DMS53 treated with DMSO at 0.1 percent for 48 hours (cell line): ENCODE data around the gene CCDC174.
"Not testable (repeated sequence)": the region's sequence is repeated elsewhere in the genome, so short reads cannot be mapped to it uniquely, and the experiment has no call there.

ENCODE experiments used
- DNase-seq: peaks from one replicate; lab custom pipeline; 2025; ENCODE audit not compliant: unreplicated experiment; lab: John Stamatoyannopoulos, UW

The CCDC174 gene

GRCh38 chr3:14650193-14650592, 1.4 kb upstream of the CCDC174 start:
- DNase-seq: no peak

GRCh38 chr3:14652360-14652907, 872 bp downstream of the CCDC174 start:
- not testable (repeated sequence) for DNase-seq

- DNase-seq: no peak
Measured at GRCh38 chr3:14657579-14657978, 6.0 kb downstream of the CCDC174 start.

- no peak for DNase-seq
Measured at GRCh38 chr3:14658978-14659377, 7.4 kb downstream of the CCDC174 start.

- no peak for DNase-seq
Measured at GRCh38 chr3:14660942-14661341, 9.4 kb downstream of the CCDC174 start.

GRCh38 chr3:14663396-14664135, 12.0 kb downstream of the CCDC174 start:
- DNase-seq: no peak

GRCh38 chr3:14664170-14664569, 12.6 kb downstream of the CCDC174 start:
- DNase-seq: no peak

GRCh38 chr3:14672588-14672987, 21.0 kb downstream of the CCDC174 start:
- no peak for DNase-seq

GRCh38 chr3:14674841-14675240, 23.3 kb downstream of the CCDC174 start, which contains the start of gene C3orf20:
Gene C3orf20 (plus strand): TSS chr3:14675141. CDS start chr3:14682714, 7,573 bp downstream.
- DNase-seq: no peak

- no peak for DNase-seq
Measured at GRCh38 chr3:14676881-14677280, 25.3 kb downstream of the CCDC174 start.

GRCh38 chr3:14678015-14678503, 26.5 kb downstream of the CCDC174 start:
- no peak for DNase-seq

- DNase-seq: no peak
Measured at GRCh38 chr3:14680115-14680514, 28.6 kb downstream of the CCDC174 start.

- no peak for DNase-seq
Measured at GRCh38 chr3:14680716-14681115, 29.2 kb downstream of the CCDC174 start.

- DNase-seq: no peak
Measured at GRCh38 chr3:14684447-14684846, 32.9 kb downstream of the CCDC174 start.

- DNase-seq: no peak
Measured at GRCh38 chr3:14685179-14685578, 33.6 kb downstream of the CCDC174 start.

- no peak for DNase-seq
Measured at GRCh38 chr3:14687360-14687759, 35.8 kb downstream of the CCDC174 start.

- no peak for DNase-seq
Measured at GRCh38 chr3:14688525-14688924, 37.0 kb downstream of the CCDC174 start.

GRCh38 chr3:14689247-14689980, 37.9 kb downstream of the CCDC174 start:
- DNase-seq: no peak

- no peak for DNase-seq
Measured at GRCh38 chr3:14691239-14691638, 39.7 kb downstream of the CCDC174 start.

- no peak for DNase-seq
Measured at GRCh38 chr3:14691719-14692118, 40.2 kb downstream of the CCDC174 start.

GRCh38 chr3:14698601-14699244, 47.2 kb downstream of the CCDC174 start:
- no peak for DNase-seq
